Muscle of leg (tissue), 11 donors: ENCODE results near the gene FAM162A. TPM values are rescaled to one million over a fixed set of nuclear protein-coding genes. Genes with fewer than 3 reads are reported as not detected.
"Not testable (repeated sequence)": the region's sequence is repeated elsewhere in the genome, so short reads cannot be mapped to it uniquely, and the experiment has no call there.

Source experiments
- DNase-seq: peaks from one replicate; pipeline ENCODE4 v3.0.0; 2013
- H3K27ac ChIP-seq: one replicate; pipeline ENCODE4 v1.5.1; 2013; ENCODE audit warnings: mild to moderate bottlenecking, low read length, control low read depth
- H3K27me3 ChIP-seq: one replicate; pipeline ENCODE4 v1.6.1; 2013; ENCODE audit warnings: low read length; ENCODE audit not compliant: control insufficient read depth, insufficient read depth
- H3K36me3 ChIP-seq: one replicate; pipeline ENCODE4 v1.6.1; 2013; ENCODE audit warnings: low read length; ENCODE audit not compliant: control insufficient read depth, insufficient read depth
- H3K4me1 ChIP-seq: one replicate; pipeline ENCODE4 v1.6.1; 2013; ENCODE audit warnings: low read length; ENCODE audit not compliant: control insufficient read depth, insufficient read depth
- H3K4me3 ChIP-seq: one replicate; pipeline ENCODE4 v1.5.1; 2013; ENCODE audit warnings: low read length, control low read depth
- H3K9me3 ChIP-seq: replicated peaks from 2 replicates; pipeline ENCODE4 v1.6.1; 2013; ENCODE audit warnings: low read depth, low read length; ENCODE audit not compliant: control insufficient read depth
- WGBS: methylation state at CpG from one replicate; pipeline ENCODE4 v1.1.5; 2013; ENCODE audit warnings: missing lambda C conversion rate; ENCODE audit not compliant: insufficient coverage; 5-methylcytosine and 5-hydroxymethylcytosine counted together
- polyA plus RNA-seq, 8 donors: library from polyadenylated mRNA; unstranded; fragments of 120-200 nt; gene quantifications; one replicate each; pipeline versions ENCODE4 v1.2.1 to v1.2.3, GENCODE V29; 2013; ENCODE audit warnings: inconsistent platforms in 1 of 8, low replicate concordance in 1 of 8; ENCODE audit not compliant: insufficient read length in 8 of 8, insufficient read depth in 1 of 8
- total RNA-seq: library from RNA; stranded (reverse); fragments of 120-200 nt; gene quantifications from one replicate; pipeline ENCODE4 v1.2.4, GENCODE V29; 2013

FAM162A gene
- total and polyA plus RNA-seq, 9 donors = 28.5 to 42.4 (median 34.3) TPM

GRCh38 chr3:122443762-122444490, 59.9 kb downstream of the FAM162A start:
- H3K27me3 ChIP-seq, H3K4me3 ChIP-seq, DNase-seq, H3K27ac ChIP-seq, H3K4me1 ChIP-seq: not testable (repeated sequence)
- WGBS = 98% methylated on average over 8 of the region's 11 CpGs
- Histone ChIP-seq H3K9me3 (peaks cover 11% of the 10 kb centered on the region), H3K36me3 (peaks cover 50% of the 10 kb centered on the region)

GRCh38 chr3:122444491-122444887, 60.5 kb downstream of the FAM162A start:
- H3K4me1 ChIP-seq, H3K27ac ChIP-seq, H3K27me3 ChIP-seq, DNase-seq, H3K4me3 ChIP-seq: not testable (repeated sequence)
- Histone ChIP-seq H3K9me3 (peaks cover 11% of the 10 kb centered on the region), H3K36me3 (peaks cover 51% of the 10 kb centered on the region)
- 97% methylated on average over 3 of the region's 5 CpGs for WGBS

GRCh38 chr3:122448218-122448617, 64.2 kb downstream of the FAM162A start:
- WGBS = 100% methylated on average over 2 of the region's 6 CpGs
- peaks cover 47% of the 10 kb centered on the region for H3K36me3 ChIP-seq

GRCh38 chr3:122451371-122451770, 67.4 kb downstream of the FAM162A start:
- DNase-seq = no peak
- H3K4me3 ChIP-seq = no peak overlapping the region
- WGBS = no CpG with 5 or more reads among the region's 3 CpGs
- H3K9me3 ChIP-seq = no peaks in the 10 kb centered on the region
- H3K27ac ChIP-seq = no peak overlapping the region
- H3K27me3 ChIP-seq = no peaks in the 10 kb centered on the region
- no peaks in the 10 kb centered on the region for H3K4me1 ChIP-seq
- peaks cover 34% of the 10 kb centered on the region for H3K36me3 ChIP-seq

More at GRCh38 chr3:122448218-122448617, 64.2 kb downstream of the FAM162A start:
- H3K4me3 ChIP-seq, H3K4me1 ChIP-seq, DNase-seq, H3K27ac ChIP-seq, H3K27me3 ChIP-seq: not testable (repeated sequence)
- peaks cover 11% of the 10 kb centered on the region for H3K9me3 ChIP-seq

GRCh38 chr3:122456074-122456473, 72.1 kb downstream of the FAM162A start:
- Histone ChIP-seq H3K4me1 (no peaks in the 10 kb centered on the region), H3K9me3 (no peaks in the 10 kb centered on the region), H3K36me3 (peaks cover 33% of the 10 kb centered on the region), H3K27ac (no peak overlapping the region), H3K4me3 (no peak overlapping the region), H3K27me3 (no peaks in the 10 kb centered on the region)
- no peak for DNase-seq

GRCh38 chr3:122457706-122458105, 73.7 kb downstream of the FAM162A start:
- no peaks in the 10 kb centered on the region for H3K4me1 ChIP-seq
- H3K36me3 ChIP-seq = peaks cover 34% of the 10 kb centered on the region
- no peak for DNase-seq
- H3K27me3 ChIP-seq = no peaks in the 10 kb centered on the region
- WGBS = 86% methylated on average over 1 of the region's 2 CpGs
- H3K9me3 ChIP-seq = no peaks in the 10 kb centered on the region
- no peak overlapping the region for H3K27ac ChIP-seq
- no peak overlapping the region for H3K4me3 ChIP-seq

- H3K27ac ChIP-seq = no peak overlapping the region
- DNase-seq = peak; percentile 37
- WGBS = no CpG with 5 or more reads among the region's 4 CpGs
- no peaks in the 10 kb centered on the region for H3K9me3 ChIP-seq
- H3K36me3 ChIP-seq = peaks cover 26% of the 10 kb centered on the region
- H3K4me1 ChIP-seq = no peaks in the 10 kb centered on the region
- no peak overlapping the region for H3K4me3 ChIP-seq
- no peaks in the 10 kb centered on the region for H3K27me3 ChIP-seq
Measured at GRCh38 chr3:122458992-122459391, 75.0 kb downstream of the FAM162A start.

GRCh38 chr3:122461806-122462205, 77.8 kb downstream of the FAM162A start:
- Histone ChIP-seq H3K9me3 (no peaks in the 10 kb centered on the region), H3K4me1 (no peaks in the 10 kb centered on the region), H3K27me3 (no peaks in the 10 kb centered on the region), H3K4me3 (no peak overlapping the region), H3K36me3 (peaks cover 35% of the 10 kb centered on the region), H3K27ac (no peak overlapping the region)
- whole genome bisulfite sequencing = no CpG with 5 or more reads among the region's 3 CpGs
- no peak for DNase-seq

Other genes starting within 250 kb of the FAM162A start
- gene CASR, start 200.5 kb upstream of the FAM162A start, total RNA-seq = not detected
- under 1 TPM in 3 of 8 donors, not detected in 5; 0.04 to 0.28 (median 0.04) TPM for gene CASR, start 200.5 kb upstream of the FAM162A start, polyA plus RNA-seq
- gene CSTA, start 58.9 kb upstream of the FAM162A start, total RNA-seq = 0.22 TPM
- gene CSTA, start 58.9 kb upstream of the FAM162A start, polyA plus RNA-seq = 1 to 10 TPM in 4 of 8 donors, under 1 TPM in 4; 0.48 to 4.9 (median 0.94) TPM
- gene MIX23, start 951 bp upstream of the FAM162A start, total RNA-seq = 36.7 TPM
- 10 to 100 TPM; 26.8 to 34.2 (median 28.5) TPM for gene MIX23, start 951 bp upstream of the FAM162A start, polyA plus RNA-seq
- 7.6 TPM for gene WDR5B, start 31.9 kb downstream of the FAM162A start, total RNA-seq
- gene WDR5B, start 31.9 kb downstream of the FAM162A start, polyA plus RNA-seq = 1 to 10 TPM; 3.5 to 6.1 (median 5.4) TPM
- gene KPNA1, start 130.8 kb downstream of the FAM162A start, total RNA-seq = 22.7 TPM
- 10 to 100 TPM; 24.9 to 44.2 (median 36.3) TPM for gene KPNA1, start 130.8 kb downstream of the FAM162A start, polyA plus RNA-seq
- 12.7 TPM for gene PARP9, start 180.1 kb downstream of the FAM162A start, total RNA-seq
- gene PARP9, start 180.1 kb downstream of the FAM162A start, polyA plus RNA-seq = 10 to 100 TPM in 7 of 8 donors, 1 to 10 TPM in 1; 9.0 to 15.6 (median 12.5) TPM
- gene DTX3L, start 180.2 kb downstream of the FAM162A start, total RNA-seq = 7.4 TPM
- 1 to 10 TPM; 5.5 to 9.3 (median 8.0) TPM for gene DTX3L, start 180.2 kb downstream of the FAM162A start, polyA plus RNA-seq
- 3.2 TPM for gene PARP15, start 193.5 kb downstream of the FAM162A start, total RNA-seq
- 1 to 10 TPM; 1.1 to 4.2 (median 2.2) TPM for gene PARP15, start 193.5 kb downstream of the FAM162A start, polyA plus RNA-seq